RWPE1 (cell line): Measurements from ENCODE around the gene LCN2.

Experiments
- CTCF ChIA-PET: fragments of 350-600 bp; sonication (Branson Sonifier 250); formaldehyde crosslinking; extraction: SDS; loops from one replicate; lab custom pipeline; 2021; lab: Yijun Ruan, JAX
- POLR2A ChIA-PET: fragments of 400-600 bp; formaldehyde crosslinking; extraction: SDS; loops from one replicate; lab custom pipeline; 2020; ENCODE audit warnings: antibody characterized with exemption; ENCODE audit not compliant: low non-redundant PET; lab: Yijun Ruan, JAX
- DNase-seq: peaks from one replicate; pipeline ENCODE4 v3.0.0; 2012; ENCODE audit warnings: low spot score
- H3K27ac ChIP-seq: fragments of 450-650 bp; 2 replicates; pipeline ENCODE4 v1.5.1; 2017
- TF ChIP-seq, protein P1 (sequence below): fragments of 450-650 bp; conservative IDR thresholded peaks from 2 replicates; pipeline ENCODE4 v1.5.1; 2017; ENCODE audit warnings: low read depth, mild to moderate bottlenecking

Gene LCN2

DNA sequence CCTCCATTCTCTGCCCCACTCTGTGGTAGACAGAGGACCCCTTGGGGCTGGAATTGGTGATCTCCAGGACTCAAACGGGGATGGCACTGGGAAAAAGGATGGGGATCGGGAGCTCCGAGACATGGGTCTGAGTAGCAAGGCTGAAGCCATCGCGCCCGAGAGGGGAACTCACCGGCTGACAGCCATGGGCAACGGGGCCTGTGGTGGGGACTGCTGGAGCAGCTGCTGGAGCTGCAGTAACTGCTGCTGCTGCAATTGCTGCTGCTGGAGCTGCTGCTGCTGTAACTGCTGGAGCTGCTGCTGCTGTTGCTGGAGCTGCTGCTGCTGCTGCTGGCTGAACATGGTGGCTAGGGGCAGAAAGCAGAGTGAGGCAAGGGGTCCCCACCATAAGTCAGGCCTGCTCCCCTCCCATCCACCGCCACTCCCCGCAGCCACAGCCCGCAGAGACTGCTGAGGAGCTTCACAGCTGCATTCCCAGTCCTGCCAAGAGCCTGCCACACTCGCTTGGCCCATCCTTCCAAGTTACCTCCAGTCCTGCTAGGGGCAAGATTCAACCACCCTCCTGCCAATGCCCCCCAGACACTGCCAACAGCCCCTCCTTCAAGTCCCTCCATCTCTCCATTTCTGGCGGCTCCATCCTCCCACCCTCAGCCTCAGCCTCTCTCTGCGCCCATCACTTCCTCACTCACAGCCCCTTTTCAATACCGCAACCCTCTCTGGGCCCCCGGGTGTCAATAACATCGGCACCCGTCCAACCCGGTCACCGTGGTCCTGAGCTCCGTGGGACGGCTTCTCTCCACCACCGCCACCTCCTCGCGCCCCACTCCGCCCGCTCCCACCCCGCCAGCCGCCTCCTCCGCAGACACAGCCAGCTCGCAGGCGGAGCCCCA, 41.5 kb downstream of the LCN2 start:
- no peak for DNase-seq
- POLR2A ChIA-PET = interaction anchor here (0.5 to 1.1 kb wide), 4 partner anchors 10 to 33 kb away, joined by 3 to 9 read pairs (median 4); no protein-coding TSS in a partner anchor
- CTCF ChIA-PET = interaction anchor here (0.5 to 1.5 kb wide), 13 partner anchors 10 to 631 kb away, joined by 3 to 8 read pairs (median 4); no protein-coding TSS in a partner anchor
- peak overlapping the region; percentile 89 for H3K27ac ChIP-seq
- TF ChIP-seq, protein P1, sequence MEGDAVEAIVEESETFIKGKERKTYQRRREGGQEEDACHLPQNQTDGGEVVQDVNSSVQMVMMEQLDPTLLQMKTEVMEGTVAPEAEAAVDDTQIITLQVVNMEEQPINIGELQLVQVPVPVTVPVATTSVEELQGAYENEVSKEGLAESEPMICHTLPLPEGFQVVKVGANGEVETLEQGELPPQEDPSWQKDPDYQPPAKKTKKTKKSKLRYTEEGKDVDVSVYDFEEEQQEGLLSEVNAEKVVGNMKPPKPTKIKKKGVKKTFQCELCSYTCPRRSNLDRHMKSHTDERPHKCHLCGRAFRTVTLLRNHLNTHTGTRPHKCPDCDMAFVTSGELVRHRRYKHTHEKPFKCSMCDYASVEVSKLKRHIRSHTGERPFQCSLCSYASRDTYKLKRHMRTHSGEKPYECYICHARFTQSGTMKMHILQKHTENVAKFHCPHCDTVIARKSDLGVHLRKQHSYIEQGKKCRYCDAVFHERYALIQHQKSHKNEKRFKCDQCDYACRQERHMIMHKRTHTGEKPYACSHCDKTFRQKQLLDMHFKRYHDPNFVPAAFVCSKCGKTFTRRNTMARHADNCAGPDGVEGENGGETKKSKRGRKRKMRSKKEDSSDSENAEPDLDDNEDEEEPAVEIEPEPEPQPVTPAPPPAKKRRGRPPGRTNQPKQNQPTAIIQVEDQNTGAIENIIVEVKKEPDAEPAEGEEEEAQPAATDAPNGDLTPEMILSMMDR = no peak

DNA sequence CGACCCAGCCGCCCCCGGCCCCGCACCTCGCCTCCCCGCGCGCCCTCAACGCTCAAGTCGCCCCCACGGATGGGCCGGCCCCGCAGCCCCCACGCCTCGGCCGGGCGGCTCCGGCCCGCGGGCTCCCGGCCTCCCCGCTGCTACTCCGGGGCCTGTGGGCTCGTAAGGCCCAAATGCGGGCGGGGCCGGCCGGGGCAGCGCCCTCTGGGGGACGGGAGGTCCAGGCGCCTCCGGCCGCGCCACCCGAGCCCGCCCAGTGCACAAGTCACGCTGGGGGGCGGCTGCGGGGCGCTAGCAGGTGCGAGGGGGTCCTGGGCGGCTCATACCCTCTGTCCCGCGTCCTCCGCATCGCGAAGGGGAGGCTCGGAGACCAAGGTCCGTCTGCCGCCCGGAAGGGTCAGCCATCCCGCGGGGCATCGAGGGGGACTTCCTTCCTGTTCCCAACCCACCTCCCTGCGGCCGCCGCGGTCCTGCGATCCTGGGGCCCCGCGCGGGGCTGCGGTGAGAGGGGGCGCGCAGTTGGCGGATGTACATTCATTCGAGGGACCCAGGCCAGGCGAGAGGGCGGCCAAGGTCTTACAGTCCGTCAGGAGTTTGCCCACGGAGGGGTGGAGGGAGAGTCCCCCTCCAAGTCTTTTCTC, 42.3 kb downstream of the LCN2 start, which contains the start of gene CIZ1:
Gene CIZ1 (minus strand): TSS at position 167 of the 641 bp plus-strand sequence. CDS start 715 bp downstream, outside the sequence.
- ChIA-PET CTCF (interaction anchor here (0.6 to 1.8 kb wide), 9 partner anchors 10 to 67 kb away, joined by 3 to 8 read pairs (median 4); no protein-coding TSS in a partner anchor), POLR2A (interaction anchor here (0.8 to 1.0 kb wide), 2 partner anchors 10 to 15 kb away, joined by 3 to 4 read pairs; no protein-coding TSS in a partner anchor)
- H3K27ac ChIP-seq = peak within 1 kb of the TSS; percentile 89
- peak; percentile 92 for DNase-seq
- TF ChIP-seq, protein P1 = peak; percentile 99

DNA sequence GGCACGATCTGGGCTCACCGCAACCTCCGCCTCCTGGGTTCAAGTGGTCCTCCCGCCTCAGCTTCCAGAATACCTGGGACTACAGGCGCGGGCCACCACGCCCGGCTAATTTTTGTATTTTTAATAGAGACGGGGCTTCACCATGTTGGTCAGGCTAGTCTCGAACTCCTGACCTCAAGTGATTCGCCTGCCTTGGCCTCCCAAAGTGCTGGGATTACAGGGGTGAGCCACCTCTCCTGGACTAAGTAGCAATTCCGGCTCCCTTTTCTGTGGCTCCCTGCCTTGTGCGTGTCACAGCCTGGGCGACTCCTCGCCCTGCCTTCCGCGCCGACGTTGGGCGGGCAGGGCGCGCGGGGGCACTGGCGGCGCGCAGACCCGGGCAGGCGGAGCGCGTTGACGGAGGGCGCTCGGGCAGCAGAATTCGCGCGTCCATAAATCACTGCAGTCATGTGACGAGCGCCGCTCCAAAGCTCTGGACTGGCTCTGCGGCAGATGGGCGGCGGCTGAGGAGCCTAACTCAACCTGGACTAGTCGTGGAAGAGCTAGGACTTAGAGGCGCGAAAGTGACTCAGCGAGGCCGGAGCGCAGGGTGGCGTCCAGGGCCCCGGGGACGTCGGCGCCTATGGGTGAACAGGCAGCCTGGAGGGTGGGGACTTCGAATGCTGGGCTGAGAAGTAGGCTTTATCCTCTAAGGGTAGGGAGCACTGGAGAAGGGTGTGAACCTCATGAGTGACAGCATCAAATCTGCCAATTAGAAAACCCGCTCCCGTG, 43.5 kb downstream of the LCN2 start:
- ChIA-PET CTCF (interaction anchor here (0.5 to 1.8 kb wide), 6 partner anchors 15 to 618 kb away, joined by 3 to 8 read pairs (median 4); no protein-coding TSS in a partner anchor), POLR2A (interaction anchor here (0.6 to 0.7 kb wide), 4 partner anchors 9 to 178 kb away, joined by 3 to 5 read pairs (median 3); partner anchors contain the start of gene URM1)
- DNase-seq = peak; percentile 94
- TF ChIP-seq, protein P1 = peak; percentile 23; the same call in 1 of the 2 replicates
- H3K27ac ChIP-seq = peak overlapping the region; percentile 89

DNA sequence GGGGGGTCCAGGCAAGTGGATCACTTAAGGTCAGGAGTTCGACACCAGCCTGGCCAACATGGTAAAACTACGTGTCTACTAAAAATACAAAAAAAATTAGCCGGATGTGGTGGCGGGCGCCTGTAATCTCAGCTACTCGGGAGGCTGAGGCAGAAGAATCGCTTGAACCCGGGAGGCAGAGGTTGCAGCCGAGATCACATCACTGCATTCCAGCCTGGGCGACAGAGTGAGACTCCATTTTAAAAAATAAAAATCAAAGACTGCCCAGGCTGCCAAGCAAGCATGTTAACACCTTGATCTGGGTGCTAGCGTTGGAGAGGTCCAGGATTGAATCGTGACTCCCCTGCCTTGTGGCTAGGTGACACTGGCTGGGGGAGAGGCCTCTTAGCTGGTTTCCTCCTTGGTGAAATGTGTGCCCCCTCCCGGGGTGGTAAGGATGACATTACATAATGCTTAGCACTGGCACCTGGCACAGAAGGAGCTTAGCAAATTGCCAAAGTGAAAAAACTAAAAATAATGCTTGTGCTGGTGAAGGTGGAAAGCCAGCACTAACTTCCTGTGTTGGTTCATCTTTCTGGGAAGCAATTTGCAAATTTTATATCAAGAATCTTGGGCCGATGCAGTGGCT, 44.3 kb downstream of the LCN2 start:
- peak overlapping the region; percentile 89 for H3K27ac ChIP-seq
- POLR2A ChIA-PET = interaction anchor here (0.6 to 0.7 kb wide), 3 partner anchors 10 to 57 kb away, joined by 3 read pairs; no protein-coding TSS in a partner anchor
- TF ChIP-seq, protein P1 = no peak
- CTCF ChIA-PET = interaction anchor here (0.7 to 1.8 kb wide), 2 partner anchors 69 to 91 kb away, joined by 3 to 8 read pairs; no protein-coding TSS in a partner anchor
- DNase-seq = no peak

DNA sequence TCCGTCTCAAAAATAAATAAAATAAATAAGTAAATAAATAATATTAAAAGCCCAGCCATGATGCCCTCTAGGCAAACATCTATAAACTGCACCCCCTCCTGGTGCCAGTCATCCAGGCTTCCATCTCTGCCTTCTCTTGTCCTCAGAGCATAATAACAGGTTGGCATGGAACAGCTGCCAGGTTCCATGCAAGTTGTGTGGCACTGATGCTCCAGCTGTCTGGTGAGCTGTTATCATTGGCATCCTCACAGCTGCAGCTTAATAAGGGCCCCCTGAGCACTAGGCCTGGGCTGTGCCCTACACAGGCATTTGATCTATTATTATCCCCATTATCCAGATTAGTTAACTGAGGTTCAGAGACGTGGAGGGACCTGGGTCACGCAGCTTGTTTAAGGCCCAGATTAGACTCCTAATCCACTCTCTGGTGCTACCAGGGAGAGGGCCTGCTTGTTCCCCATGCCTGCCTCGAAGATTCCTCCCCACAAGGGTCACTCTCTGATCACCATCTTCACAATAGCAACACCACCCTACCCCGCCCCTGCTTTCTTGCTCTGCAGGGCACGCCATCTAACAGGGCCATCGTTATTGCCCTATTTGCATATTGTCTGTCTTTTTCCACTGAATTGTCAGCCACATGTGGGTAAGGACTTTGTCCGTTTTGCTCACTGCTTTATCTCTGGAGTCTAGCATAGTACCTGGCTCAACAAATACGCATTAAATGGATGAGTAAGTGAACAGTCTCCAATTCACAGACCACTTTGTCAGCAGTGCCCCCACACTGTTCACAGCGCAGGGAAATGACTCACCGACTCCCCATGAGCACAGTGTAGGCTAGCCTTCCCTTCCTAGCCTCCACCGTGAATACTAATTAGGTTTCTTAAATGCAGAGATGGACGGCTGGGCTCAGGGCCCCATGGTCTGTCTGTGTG, 52.5 kb downstream of the LCN2 start:
- H3K27ac ChIP-seq = peak overlapping the region; percentile 33
- no peak for DNase-seq
- POLR2A ChIA-PET = interaction anchor here (0.5 to 0.6 kb wide), 2 partner anchors 10 to 75 kb away, joined by 3 to 4 read pairs; partner anchors contain the start of gene CIZ1
- TF ChIP-seq, protein P1 = no peak
- CTCF ChIA-PET = interaction anchor here (0.5 to 1.4 kb wide), 2 partner anchors 11 to 17 kb away, joined by 3 to 5 read pairs; partner anchors contain the start of gene CIZ1
